ENCODE measurements around the gene PLXND1. TPM values are rescaled to one million over a fixed set of nuclear protein-coding genes. Genes with fewer than 3 reads are reported as not detected.
"Not testable (repeated sequence)": the region's sequence is repeated elsewhere in the genome, so short reads cannot be mapped to it uniquely, and the experiment has no call there.

The PLXND1 gene
- total RNA-seq, 1 donor from 2014 or later = 96.5 TPM

DNA sequence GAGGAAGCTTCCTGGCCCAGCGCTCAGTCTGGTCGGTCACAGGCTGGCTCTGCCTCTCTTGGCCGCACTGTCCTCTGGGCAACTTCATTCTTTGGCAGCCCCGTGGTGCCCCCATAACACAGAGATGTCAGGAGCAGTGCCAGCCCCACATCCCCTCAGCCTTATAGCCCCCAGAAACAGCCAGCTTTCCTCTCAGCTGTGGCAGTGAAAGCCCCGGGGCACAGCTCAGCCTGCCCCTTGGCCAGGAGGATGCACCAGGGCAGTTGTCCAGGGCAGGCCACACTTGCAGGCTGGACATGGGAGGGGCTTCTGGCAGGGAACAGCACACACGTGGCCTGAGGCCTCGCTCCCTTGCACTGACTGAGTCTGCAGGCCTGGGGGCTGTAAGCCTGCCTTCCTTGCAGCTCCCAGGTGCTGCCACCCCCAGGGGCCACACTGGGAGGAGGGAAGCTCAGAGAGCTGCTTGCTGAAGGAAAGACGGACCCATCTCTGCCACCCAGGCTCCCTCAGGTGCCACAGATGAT, 88.4 kb downstream of the PLXND1 start:
- intact Hi-C loops (cut with DNase I) = no loop called here
- TF ChIP-seq POLR2AphosphoS5 (IDR thresholded peaks at IDR 0.05; ENCODE audit: insufficient read depth in 1 of 2, low read depth in 1 of 2) = no peak
- TF ChIP-seq, protein P1, sequence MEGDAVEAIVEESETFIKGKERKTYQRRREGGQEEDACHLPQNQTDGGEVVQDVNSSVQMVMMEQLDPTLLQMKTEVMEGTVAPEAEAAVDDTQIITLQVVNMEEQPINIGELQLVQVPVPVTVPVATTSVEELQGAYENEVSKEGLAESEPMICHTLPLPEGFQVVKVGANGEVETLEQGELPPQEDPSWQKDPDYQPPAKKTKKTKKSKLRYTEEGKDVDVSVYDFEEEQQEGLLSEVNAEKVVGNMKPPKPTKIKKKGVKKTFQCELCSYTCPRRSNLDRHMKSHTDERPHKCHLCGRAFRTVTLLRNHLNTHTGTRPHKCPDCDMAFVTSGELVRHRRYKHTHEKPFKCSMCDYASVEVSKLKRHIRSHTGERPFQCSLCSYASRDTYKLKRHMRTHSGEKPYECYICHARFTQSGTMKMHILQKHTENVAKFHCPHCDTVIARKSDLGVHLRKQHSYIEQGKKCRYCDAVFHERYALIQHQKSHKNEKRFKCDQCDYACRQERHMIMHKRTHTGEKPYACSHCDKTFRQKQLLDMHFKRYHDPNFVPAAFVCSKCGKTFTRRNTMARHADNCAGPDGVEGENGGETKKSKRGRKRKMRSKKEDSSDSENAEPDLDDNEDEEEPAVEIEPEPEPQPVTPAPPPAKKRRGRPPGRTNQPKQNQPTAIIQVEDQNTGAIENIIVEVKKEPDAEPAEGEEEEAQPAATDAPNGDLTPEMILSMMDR (IDR thresholded peaks at IDR 0.05) = no peak
- no peak for TF ChIP-seq POLR2A (IDR thresholded peaks at IDR 0.05)

DNA sequence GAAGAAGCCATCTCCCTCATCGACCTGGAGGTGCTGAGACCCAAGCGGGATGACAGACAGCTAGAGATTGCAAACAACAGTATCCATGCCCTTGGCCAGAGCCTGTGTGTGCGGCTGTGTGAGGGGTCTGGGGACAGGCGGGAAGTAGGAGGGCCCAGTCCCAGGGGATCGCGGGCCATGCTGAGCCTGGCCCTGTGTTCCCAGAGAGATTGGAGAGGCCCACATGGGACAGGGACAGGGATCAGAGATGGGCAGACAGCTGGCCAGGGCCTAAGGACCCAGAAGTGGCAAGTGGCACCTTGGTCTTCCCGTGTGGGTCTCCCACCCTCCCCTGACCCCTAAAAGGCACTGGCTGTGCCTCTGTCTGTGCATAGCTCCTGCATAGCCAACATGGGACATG, 89.0 kb downstream of the PLXND1 start:
- peaks cover 0 to 23% of the 10 kb centered on the region in 2 donors for H3K36me3 ChIP-seq
- intact Hi-C loops (cut with DNase I) = no loop called here
- no peaks in the 10 kb centered on the region for H3K27me3 ChIP-seq
- TF ChIP-seq, protein P1 (IDR thresholded peaks at IDR 0.05) = no peak
- TF ChIP-seq POLR2AphosphoS5 (IDR thresholded peaks at IDR 0.05; ENCODE audit: insufficient read depth in 1 of 2, low read depth in 1 of 2) (no peak), POLR2A (IDR thresholded peaks at IDR 0.05) (no peak)
- DNase-seq (ENCODE audit: extremely low spot score in 2 of 2) = no peak
- H3K4me3 ChIP-seq = no peak overlapping the region
- H3K27ac ChIP-seq = no peak overlapping the region
- no peaks in the 10 kb centered on the region for H3K9me3 ChIP-seq
- peaks cover 6% of the 10 kb centered on the region for H3K4me1 ChIP-seq

More for the DNA sequence above, 88.4 kb downstream of the PLXND1 start:
- Histone ChIP-seq H3K27me3 (no peaks in the 10 kb centered on the region), H3K4me3 (no peak overlapping the region), H3K27ac (no peak overlapping the region), H3K4me1 (peaks cover 6% of the 10 kb centered on the region), H3K36me3 (peaks cover 0 to 23% of the 10 kb centered on the region in 2 donors), H3K9me3 (no peaks in the 10 kb centered on the region)
- no peak for DNase-seq (ENCODE audit: extremely low spot score in 2 of 2)

DNA sequence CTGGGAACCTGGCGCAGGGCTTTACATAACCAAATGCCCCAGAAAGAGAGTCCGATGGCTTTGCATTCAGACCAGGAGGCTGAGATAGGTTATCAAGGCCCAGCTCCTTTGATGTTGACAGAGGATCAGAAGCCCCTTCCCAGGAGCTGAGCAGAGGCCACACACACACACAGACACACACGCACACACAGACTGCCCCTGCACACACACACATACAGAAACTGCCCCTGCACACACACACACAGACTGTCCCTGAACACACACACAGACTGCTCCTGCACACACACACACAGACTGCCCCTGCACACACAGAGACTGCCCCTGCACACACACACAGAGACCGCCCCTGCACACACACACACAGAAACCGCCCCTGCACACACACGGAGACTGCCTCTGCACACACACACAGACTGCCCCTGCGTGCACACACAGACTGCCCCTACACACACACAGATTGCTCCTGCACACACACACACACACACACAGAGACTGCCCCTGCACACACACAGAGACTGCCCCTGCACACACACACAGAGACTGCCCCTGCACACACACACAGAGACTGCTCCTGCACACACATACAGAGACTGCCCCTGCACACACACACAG, 90.5 kb downstream of the PLXND1 start:
- H3K27me3 ChIP-seq; DNase-seq (ENCODE audit: extremely low spot score in 2 of 2); H3K4me3 ChIP-seq; H3K9me3 ChIP-seq; H3K27ac ChIP-seq; H3K4me1 ChIP-seq; intact Hi-C loops (cut with DNase I): not testable (repeated sequence)
- H3K36me3 ChIP-seq = peaks cover 0 to 23% of the 10 kb centered on the region in 2 donors

DNA sequence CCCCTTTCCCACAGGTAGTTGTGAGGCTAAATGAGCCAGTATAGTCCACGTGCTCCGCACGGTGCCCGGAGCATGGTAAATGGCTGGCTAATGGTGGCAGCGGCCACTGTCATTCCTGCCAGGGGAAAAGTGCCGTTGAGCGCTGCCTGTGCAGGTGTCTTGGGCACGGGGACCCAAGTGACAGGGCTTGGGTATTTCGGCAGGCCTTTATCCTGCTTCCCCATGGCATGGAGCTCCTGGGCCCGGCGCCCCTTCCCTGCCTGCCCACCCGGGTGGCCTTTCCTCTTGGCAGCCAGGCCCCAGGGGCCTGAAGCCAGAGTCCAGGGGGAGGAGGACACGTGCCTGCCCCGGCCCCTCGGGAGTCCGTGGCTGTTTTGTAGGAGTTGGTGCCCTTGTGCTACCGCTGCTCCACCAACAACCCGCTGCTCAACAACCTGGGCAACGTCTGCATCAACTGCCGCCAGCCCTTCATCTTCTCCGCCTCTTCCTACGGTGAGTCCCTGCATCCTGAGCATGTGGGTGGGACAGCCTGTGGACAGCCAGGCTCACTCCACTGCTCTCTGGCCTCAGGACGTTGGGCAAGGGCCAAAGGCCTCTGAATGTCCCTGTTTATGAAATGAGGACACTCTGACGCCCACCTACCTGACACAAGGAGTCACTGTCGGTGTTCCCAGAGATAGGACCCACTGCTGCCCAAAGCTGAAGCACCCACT, 91.2 kb downstream of the PLXND1 start:
- H3K27ac ChIP-seq; intact Hi-C loops (cut with DNase I); DNase-seq (ENCODE audit: extremely low spot score in 2 of 2); H3K9me3 ChIP-seq; H3K4me1 ChIP-seq; H3K27me3 ChIP-seq; H3K4me3 ChIP-seq: not testable (repeated sequence)
- H3K36me3 ChIP-seq = peaks cover 0 to 23% of the 10 kb centered on the region in 2 donors

DNA sequence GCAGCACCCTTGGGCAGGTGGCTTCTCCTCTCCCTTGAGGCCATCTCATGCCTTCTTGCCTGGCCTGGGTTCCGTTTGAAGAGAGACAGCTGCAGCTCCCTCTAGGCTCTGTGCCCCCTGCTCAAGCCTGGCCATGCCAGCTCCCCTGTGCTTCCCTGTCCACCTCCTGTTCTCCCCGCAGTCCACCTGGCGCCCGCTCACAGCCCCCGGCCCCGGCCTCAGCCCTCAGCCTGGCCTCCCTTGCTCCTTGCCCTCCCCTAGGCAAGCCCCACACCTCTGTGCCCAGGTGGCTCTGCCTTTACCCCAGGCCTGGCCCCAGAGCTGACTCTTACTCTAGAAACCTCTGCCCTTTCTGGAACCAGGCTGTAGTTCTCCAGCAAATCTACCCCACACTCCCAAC, 91.9 kb downstream of the PLXND1 start:
- H3K4me3 ChIP-seq = no peak overlapping the region
- no peak for DNase-seq (ENCODE audit: extremely low spot score in 2 of 2)
- no peaks in the 10 kb centered on the region for H3K27me3 ChIP-seq
- H3K9me3 ChIP-seq = no peaks in the 10 kb centered on the region
- peaks cover 6% of the 10 kb centered on the region for H3K4me1 ChIP-seq
- intact Hi-C loops (cut with DNase I) = no loop called here
- peaks cover 0 to 19% of the 10 kb centered on the region in 2 donors for H3K36me3 ChIP-seq
- TF ChIP-seq, protein P1 (IDR thresholded peaks at IDR 0.05) = no peak
- no peak for TF ChIP-seq POLR2AphosphoS5 (IDR thresholded peaks at IDR 0.05; ENCODE audit: insufficient read depth in 1 of 2, low read depth in 1 of 2)
- TF ChIP-seq POLR2A (IDR thresholded peaks at IDR 0.05) = no peak
- no peak overlapping the region for H3K27ac ChIP-seq

DNA sequence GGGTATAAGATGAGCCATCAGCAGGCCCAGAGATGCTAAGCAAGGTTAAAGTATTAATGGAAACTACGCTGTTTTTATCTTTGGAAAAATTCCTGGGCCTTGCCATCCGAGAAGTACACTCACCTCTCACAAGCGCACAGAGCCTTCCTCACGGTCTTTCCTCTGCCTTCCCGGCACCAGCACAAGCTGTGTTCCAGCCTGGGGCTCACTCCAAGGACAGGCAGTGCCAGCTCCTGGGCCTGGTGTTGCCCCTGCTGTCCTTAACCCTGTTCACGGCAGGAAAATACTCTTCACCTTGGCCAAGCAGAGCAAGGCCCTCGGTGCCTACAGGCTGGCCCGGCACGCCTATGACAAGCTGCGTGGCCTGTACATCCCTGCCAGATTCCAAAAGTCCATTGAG, 92.4 kb downstream of the PLXND1 start:
- Histone ChIP-seq H3K4me3 (no peak overlapping the region), H3K4me1 (peaks cover 6% of the 10 kb centered on the region), H3K36me3 (peaks cover 0 to 15% of the 10 kb centered on the region in 2 donors), H3K27ac (no peak overlapping the region), H3K9me3 (no peaks in the 10 kb centered on the region), H3K27me3 (no peaks in the 10 kb centered on the region)
- TF ChIP-seq POLR2A (IDR thresholded peaks at IDR 0.05) (no peak), POLR2AphosphoS5 (IDR thresholded peaks at IDR 0.05; ENCODE audit: insufficient read depth in 1 of 2, low read depth in 1 of 2) (no peak)
- TF ChIP-seq, protein P1 (IDR thresholded peaks at IDR 0.05) = no peak
- DNase-seq (ENCODE audit: extremely low spot score in 2 of 2) = no peak
- intact Hi-C loops (cut with DNase I) = no loop called here
